CD4-positive, alpha-beta T cell treated with Interleukin-6 for 4 hours (primary cell): Measurements from ENCODE around the gene ITGBL1.

Source experiments
- DNase-seq: peaks from one replicate; pipeline ENCODE4 v3.0.0-alpha.2; 2020; ENCODE audit warnings: mixed read lengths

The ITGBL1 gene

DNA sequence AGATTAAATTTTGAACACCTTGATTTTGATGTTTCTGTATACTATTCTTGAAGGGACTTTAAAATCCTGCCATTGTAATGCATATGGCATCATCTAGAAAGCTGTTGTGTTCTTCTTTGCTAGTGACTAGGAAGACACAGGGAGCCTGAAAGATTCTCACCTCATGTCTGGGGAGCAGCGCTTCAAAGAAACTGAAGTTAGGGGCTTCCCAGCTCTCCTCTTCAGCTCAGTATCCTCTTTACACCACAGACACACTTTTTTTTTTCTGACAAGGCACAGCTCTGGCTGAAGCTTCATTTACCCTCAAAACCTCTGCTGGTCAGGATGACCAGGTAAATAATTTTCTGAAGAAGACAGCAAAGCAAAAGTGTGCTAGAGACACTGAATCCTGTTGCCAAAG lies 255.6 kb downstream of the ITGBL1 start:
- DNase-seq, result no peak

DNA sequence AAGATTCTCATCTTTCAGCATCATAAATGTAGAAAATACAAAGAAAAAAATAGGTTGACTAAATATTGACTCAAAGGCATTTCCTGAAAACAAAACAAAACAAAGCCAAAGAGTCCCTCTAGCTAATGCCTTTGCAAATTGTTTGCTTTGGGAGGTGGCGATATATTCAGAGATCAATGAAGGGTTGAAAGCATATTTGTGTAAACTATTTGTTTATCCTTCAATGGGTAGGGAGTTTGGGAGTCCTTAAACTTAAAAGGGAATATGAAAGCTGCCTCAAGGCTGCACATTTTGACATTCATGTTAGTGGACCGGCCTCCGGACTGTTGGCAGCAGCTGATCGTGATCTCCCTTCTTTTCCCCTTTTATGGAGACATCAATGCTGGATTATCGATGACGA lies 257.5 kb downstream of the ITGBL1 start:
- DNase-seq, result no peak

- DNase-seq, result no peak
Observed at GRCh38 chr13:101711307-101712025, 259.0 kb downstream of the ITGBL1 start.

DNA sequence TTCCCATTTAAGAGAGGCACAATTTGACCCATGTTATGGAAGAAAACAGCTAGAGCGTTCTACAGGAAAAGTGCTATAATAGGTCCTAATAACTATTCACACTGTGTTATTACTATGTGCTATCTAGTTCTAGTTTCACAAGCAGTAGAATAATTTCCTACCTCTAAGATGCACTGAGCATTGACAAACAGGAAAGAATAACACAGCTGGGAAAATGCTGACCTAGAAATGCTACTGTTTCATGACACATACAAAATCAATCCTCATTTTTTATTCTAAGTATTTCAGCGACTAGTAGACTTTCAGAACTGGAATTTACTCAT lies 259.5 kb downstream of the ITGBL1 start:
- DNase-seq, result no peak

DNA sequence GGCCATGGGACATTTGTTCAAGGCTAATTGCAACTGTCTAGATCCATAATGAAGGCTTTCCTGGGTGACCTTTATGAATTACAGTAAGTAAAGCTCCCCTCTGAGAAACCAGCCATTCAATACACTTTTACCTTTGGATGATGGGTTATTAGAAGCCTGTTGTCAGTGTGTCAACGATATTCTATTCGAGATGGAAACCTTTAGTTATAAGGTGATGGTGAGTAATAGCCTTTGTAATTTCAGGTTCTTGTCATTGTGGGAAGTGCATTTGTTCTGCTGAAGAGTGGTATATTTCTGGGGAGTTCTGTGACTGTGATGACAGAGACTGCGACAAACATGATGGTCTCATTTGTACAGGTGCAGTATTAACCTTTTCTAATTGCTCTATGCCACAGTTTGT lies 261.7 kb downstream of the ITGBL1 start:
- no peak for DNase-seq

GRCh38 chr13:101717353-101717752 lies 264.9 kb downstream of the ITGBL1 start:
- DNase-seq, result no peak

GRCh38 chr13:101718496-101718895 lies 266.0 kb downstream of the ITGBL1 start:
- DNase-seq, result no peak

DNA sequence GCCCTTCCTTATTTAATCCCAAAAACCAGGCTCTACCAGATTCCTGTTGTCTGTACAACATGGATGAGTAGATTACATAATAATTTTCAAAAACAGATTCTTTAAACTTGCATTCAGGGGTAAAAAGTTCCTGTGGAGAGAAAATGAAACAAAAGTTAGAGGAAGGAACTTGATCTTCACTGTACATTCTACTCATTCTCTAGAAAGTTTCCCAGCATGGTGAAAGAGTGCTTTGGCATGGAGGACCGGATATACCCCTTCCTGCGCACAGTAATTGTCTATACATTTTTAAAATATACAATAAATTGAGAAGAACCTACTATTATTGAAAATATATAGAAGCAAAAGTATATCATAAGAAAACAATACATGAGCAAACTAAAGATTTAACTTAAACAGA lies 274.2 kb downstream of the ITGBL1 start:
- DNase-seq, result no peak

DNA sequence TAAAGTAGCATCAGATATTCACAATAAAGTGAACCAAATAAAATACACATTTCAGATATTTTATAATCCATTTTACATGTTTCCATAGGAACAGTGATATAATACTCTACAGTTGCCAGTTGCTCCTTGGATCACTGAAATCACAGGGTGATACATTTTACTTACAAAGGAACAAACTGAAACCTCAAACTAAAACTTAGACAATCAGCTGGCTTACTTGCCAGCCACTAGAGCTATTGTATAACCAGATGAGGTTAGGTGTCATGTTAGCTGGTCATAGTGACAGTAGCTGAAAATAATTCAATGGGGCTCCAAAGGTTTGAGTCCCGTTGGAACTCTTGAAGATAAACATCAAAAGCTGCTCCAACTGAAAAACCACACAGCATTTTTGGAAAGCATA lies 274.6 kb downstream of the ITGBL1 start:
- DNase-seq, result no peak

DNA sequence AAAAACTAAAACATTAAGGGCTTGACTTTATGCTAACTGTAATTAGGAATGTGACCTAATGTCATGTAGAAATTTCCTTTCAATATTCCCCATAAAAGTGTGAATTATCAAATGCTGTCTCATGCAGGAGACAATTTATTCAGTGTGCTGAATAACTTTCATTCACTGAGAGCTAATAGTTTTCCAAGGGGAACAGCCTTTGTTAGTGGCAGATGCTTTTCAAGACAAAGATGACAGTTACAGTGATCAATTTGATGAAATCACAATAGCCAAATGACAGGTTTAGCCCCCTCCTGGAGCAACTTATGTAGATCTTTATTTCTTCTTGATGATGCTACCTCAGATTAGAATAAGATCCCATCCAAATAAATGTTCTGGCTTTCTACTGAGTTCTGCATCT lies 275.5 kb downstream of the ITGBL1 start:
- DNase-seq, result no peak

GRCh38 chr13:101728615-101729014 lies 276.1 kb downstream of the ITGBL1 start:
- DNase-seq, result no peak

DNA sequence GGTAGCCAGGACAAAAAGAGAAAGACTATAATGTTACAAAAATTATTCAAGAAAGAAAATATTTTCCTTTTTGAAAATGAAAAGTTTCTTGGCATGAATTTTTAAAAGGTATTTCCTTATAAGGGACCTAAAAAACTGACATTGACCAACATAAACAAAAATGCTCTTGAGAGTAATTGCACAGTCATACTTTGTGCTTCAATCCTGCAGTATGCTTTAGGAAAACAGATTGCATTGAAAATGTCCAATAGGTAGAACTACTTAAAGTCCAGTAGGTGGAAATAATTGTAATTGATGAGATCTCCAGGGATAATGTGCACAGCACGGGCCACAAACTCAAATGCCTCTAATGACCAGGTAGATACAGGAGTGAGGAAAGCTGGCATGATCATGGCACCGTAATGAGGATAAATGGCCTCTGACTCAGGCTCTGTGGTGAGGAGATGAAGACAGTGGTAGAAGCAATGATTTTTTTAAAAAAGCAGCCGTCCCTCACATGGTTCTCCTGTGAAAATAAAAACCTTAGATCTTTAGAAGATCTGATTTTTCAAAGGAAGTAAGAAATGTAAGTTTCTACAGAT lies 278.0 kb downstream of the ITGBL1 start:
- no peak for DNase-seq

- DNase-seq, result no peak
Observed at GRCh38 chr13:101736566-101736965, 284.1 kb downstream of the ITGBL1 start.

DNA sequence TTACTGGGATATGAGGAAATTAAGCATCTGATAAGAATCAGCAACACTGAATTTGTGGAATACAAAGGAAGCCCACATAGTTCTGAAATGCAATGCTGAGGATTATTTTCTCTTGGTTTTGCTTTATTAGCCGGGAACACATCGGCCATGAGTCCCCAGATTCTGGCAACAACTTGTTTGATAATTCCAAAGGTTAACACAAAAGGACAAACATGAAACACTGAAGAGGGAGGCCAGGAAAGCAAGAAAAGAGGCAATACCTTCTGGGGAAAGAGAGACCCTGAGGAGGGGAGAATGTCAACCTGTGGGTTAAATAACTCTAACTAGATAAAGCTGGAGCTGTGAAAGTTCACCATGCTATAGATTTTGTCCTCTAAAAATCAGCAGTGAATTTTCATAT lies 285.9 kb downstream of the ITGBL1 start:
- no peak for DNase-seq

GRCh38 chr13:101739382-101740178 lies 287.1 kb downstream of the ITGBL1 start:
- no peak for DNase-seq

DNA sequence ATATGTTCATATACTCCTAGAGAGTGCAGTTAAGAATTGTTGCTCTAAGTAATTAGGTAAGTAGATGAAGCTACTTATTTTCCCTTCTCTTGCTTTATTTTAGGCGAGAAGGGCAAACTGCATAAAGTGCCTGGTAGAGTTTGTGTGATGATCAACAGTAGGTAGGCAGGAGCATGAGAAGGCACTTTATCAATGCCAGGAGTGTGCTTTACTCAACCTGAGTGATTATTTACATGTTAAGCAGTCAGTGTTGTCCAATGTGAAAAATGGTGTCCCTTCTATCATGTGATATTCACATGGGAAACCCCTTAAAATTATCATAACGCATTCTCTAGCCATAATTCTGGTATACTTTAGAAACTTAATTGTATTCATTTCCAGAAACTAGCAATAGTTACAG lies 294.0 kb downstream of the ITGBL1 start:
- DNase-seq, result no peak

- no peak for DNase-seq
Observed at GRCh38 chr13:101747039-101747438, 294.6 kb downstream of the ITGBL1 start.

DNA sequence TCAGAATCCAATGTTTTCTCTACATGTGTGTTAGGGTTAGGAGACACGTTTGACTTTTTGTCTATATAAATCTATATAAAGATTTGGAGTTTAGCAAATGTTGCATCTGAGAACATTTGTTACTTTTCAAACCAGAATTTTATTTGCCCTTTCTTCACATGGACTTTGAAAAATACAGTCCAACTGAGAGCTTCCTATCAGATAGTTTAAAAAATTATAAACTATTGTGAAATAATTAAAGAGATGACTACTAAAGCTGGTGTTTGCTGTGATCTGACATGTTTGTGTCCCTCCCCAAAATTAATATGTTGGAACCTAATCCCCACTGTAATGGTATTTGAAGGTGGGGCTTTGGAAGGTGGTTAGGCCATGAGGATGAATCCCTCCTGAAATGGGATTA lies 297.1 kb downstream of the ITGBL1 start:
- DNase-seq, result no peak

GRCh38 chr13:101751488-101751887 lies 299.0 kb downstream of the ITGBL1 start:
- no peak for DNase-seq

GRCh38 chr13:101752432-101752831 lies 300.0 kb downstream of the ITGBL1 start:
- DNase-seq, result no peak

GRCh38 chr13:101755228-101755887 lies 302.9 kb downstream of the ITGBL1 start:
- no peak for DNase-seq

DNA sequence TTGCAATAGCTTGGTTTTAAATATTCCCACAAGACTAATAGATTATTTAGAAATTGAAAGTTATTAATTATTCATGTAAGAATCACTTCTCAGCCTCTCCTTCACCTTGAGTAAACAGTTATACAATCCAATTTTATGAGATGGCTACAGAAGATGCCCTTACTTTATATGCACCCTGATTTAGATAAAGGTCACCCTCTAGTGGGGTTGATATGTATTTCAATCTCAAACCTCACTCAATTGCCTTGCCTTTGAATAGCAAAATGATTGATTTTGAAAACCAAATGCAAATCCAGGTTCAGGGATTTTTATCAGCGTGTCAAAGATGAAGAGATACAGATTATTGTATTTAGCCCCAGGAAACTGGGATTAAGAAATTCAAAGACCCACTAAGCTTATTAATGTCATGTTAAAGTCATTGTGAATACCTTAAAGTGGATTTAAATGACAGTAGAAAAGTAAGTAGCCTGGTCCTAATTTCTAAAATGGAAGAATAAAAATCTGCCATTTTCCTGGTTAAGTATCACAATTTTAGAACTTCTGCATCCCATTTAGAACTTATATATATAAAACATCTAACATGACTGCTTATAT lies 305.1 kb downstream of the ITGBL1 start:
- DNase-seq, result no peak

DNA sequence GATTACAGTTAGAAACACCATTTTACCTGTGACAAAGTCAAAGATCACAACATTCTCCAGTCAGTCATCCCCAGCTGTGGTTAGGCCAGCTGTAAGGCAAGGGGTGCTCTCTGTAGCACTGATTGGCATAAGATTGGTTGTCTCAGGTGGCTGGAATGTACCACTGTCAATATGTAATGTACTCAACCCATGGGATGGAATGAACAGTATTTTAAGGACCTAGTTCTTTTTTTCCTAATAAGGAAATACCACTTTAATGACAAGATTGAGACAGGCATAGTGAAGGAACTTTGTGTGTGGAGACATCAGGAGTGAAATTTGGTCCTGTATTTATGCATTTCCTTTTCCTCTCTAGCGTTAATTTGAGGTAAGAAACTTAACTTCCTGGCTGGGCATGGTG lies 310.7 kb downstream of the ITGBL1 start:
- no peak for DNase-seq
